GM12892 (cell line): ENCODE results near the gene ADRB1.

ENCODE experiments used
- POLR2A ChIP-seq: IDR thresholded peaks from 2 replicates; pipeline ENCODE4 v1.6.1; 2011; ENCODE audit warnings: low read depth, low read length, control low read depth
- TAF1 ChIP-seq: IDR thresholded peaks from 2 replicates; pipeline ENCODE4 v1.6.1; 2011; ENCODE audit warnings: low read depth, mild to moderate bottlenecking, control low read depth, low read length, borderline replicate concordance

DNA sequence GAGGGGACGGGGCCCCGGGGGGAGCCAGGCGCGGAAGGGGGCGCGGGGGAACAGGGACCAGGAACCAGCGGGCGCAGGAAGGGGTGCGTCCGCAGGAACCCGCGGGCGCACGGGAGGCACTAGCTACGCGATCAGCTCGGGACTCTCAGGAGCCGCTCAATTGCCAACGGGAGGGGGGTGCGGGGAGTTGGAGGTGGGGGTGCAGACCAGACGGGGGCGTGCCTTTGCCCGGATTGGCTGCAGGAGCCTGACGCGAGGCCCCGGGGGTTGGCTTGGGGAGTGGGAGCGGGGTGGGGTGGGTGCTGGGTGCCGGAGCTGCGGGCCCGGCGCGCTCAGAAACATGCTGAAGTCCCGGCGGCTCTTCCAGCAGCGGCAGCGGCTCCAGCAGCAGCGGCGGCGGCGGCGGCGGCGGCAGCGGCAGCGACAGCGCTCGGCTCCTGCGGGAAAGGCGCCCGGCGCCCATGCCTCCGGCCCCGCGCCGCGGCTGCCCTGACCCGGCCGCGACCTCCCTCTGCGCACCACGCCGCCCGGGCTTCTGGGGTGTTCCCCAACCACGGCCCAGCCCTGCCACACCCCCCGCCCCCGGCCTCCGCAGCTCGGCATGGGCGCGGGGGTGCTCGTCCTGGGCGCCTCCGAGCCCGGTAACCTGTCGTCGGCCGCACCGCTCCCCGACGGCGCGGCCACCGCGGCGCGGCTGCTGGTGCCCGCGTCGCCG, at the start of gene ADRB1:
- TF ChIP-seq POLR2A (no peak), TAF1 (no peak)
